Measurements from ENCODE around the gene SRRM4. TPM values are rescaled to one million over a fixed set of nuclear protein-coding genes. Genes with fewer than 3 reads are reported as not detected.

Gene SRRM4
- polyA plus RNA-seq, 1 donor from 2014 or later, result 9.9 TPM

DNA sequence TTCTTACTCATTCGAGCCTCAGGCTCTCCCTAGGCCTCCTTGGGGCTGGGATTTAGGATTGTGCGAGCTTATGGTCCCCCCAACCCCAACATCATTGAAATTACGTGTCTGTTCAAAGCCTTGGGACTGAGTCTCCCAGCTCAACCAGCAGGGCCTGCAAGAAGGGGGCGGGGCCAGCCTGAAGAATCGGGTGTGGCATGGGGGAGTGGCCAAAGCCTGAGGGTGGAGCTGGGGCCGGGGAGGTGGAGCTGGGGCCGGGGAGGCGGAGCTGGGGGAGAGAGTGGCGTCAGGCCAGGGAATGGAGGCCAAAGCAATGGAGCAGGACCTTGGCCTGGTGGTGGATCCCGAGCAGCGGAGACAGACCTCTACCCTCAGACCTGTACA lies 173.1 kb downstream of the SRRM4 start:
- Histone ChIP-seq H4K20me1 (ENCODE audit: insufficient read depth) (no peaks in the 10 kb centered on the region), H3K9ac (ENCODE audit: low read length) (no peak overlapping the region), H3K79me2 (replicated peaks; ENCODE audit: insufficient read depth, low read length) (no peaks in the 10 kb centered on the region), H3F3A (ENCODE audit: insufficient read depth, low read length, poor library complexity, severe bottlenecking) (no peaks in the 10 kb centered on the region), H2AFZ (ENCODE audit: low read depth, low read length) (no peak overlapping the region), H3K4me3 (ENCODE audit: low read length) (no peak overlapping the region), H3K9me2 (ENCODE audit: insufficient read depth, low read length) (no peaks in the 10 kb centered on the region), H3K27ac (ENCODE audit: low read length) (no peak overlapping the region), H3K36me3 (ENCODE audit: insufficient read depth, low read length) (peaks cover 14% of the 10 kb centered on the region), H3K27me3 (ENCODE audit: insufficient read depth, low read depth, low read length) (no peaks in the 10 kb centered on the region), H3K9me3 (ENCODE audit: low read length) (peaks cover 8% of the 10 kb centered on the region), H3K4me2 (ENCODE audit: low read length) (no peak overlapping the region)
- no peak for TF ChIP-seq EP300 (conservative IDR thresholded peaks at IDR 0.05; ENCODE audit: poor library complexity, severe bottlenecking)
- TF ChIP-seq, protein P1, sequence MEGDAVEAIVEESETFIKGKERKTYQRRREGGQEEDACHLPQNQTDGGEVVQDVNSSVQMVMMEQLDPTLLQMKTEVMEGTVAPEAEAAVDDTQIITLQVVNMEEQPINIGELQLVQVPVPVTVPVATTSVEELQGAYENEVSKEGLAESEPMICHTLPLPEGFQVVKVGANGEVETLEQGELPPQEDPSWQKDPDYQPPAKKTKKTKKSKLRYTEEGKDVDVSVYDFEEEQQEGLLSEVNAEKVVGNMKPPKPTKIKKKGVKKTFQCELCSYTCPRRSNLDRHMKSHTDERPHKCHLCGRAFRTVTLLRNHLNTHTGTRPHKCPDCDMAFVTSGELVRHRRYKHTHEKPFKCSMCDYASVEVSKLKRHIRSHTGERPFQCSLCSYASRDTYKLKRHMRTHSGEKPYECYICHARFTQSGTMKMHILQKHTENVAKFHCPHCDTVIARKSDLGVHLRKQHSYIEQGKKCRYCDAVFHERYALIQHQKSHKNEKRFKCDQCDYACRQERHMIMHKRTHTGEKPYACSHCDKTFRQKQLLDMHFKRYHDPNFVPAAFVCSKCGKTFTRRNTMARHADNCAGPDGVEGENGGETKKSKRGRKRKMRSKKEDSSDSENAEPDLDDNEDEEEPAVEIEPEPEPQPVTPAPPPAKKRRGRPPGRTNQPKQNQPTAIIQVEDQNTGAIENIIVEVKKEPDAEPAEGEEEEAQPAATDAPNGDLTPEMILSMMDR (IDR thresholded peaks at IDR 0.05; ENCODE audit: poor library complexity, severe bottlenecking), result no peak
- TF ChIP-seq SMC3 (conservative IDR thresholded peaks at IDR 0.05; ENCODE audit: poor library complexity), result no peak
- TF ChIP-seq TAF1 (IDR thresholded peaks at IDR 0.05; ENCODE audit: low read depth), result no peak
- no peak for TF ChIP-seq RAD21 (conservative IDR thresholded peaks at IDR 0.05)
- no peak for TF ChIP-seq MXI1 (conservative IDR thresholded peaks at IDR 0.05; ENCODE audit: poor library complexity, severe bottlenecking)
- TF ChIP-seq, protein P2, sequence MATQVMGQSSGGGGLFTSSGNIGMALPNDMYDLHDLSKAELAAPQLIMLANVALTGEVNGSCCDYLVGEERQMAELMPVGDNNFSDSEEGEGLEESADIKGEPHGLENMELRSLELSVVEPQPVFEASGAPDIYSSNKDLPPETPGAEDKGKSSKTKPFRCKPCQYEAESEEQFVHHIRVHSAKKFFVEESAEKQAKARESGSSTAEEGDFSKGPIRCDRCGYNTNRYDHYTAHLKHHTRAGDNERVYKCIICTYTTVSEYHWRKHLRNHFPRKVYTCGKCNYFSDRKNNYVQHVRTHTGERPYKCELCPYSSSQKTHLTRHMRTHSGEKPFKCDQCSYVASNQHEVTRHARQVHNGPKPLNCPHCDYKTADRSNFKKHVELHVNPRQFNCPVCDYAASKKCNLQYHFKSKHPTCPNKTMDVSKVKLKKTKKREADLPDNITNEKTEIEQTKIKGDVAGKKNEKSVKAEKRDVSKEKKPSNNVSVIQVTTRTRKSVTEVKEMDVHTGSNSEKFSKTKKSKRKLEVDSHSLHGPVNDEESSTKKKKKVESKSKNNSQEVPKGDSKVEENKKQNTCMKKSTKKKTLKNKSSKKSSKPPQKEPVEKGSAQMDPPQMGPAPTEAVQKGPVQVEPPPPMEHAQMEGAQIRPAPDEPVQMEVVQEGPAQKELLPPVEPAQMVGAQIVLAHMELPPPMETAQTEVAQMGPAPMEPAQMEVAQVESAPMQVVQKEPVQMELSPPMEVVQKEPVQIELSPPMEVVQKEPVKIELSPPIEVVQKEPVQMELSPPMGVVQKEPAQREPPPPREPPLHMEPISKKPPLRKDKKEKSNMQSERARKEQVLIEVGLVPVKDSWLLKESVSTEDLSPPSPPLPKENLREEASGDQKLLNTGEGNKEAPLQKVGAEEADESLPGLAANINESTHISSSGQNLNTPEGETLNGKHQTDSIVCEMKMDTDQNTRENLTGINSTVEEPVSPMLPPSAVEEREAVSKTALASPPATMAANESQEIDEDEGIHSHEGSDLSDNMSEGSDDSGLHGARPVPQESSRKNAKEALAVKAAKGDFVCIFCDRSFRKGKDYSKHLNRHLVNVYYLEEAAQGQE (IDR thresholded peaks at IDR 0.05; ENCODE audit: borderline replicate concordance), result no peak

DNA sequence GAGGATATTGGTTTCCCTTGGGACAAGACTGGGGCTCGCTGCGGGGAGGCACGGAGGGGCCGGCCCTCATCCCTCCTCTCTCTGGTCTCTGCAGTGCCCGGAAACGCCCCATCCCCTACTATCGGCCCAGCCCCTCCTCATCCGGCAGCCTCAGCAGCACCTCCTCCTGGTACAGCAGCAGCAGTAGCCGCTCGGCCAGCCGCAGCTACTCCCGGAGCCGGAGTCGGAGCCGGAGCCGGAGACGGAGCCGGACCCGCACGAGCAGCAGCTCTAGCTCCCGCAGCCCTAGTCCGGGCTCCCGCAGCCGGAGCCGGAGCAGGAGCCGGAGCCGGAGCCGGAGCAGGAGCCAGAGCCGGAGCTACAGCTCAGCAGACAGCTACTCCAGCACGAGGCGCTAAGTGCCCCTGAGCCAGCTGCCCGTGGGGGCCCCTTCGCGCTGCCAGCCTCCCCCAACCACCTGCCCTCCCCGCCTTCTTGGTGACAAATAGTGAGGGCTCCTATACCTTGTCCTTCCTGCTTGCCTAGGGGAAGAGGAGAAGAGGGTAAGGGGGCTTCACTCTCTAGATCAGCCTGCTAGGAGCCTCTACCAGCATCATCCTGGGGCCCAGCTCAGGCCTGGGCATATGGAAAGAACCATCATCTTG lies 175.2 kb downstream of the SRRM4 start:
- no peak for TF ChIP-seq EP300 (conservative IDR thresholded peaks at IDR 0.05; ENCODE audit: poor library complexity, severe bottlenecking)
- TF ChIP-seq POLR2AphosphoS5 (IDR thresholded peaks at IDR 0.05), result no peak
- no peak for TF ChIP-seq MXI1 (conservative IDR thresholded peaks at IDR 0.05; ENCODE audit: poor library complexity, severe bottlenecking)
- TF ChIP-seq, protein P2 (IDR thresholded peaks at IDR 0.05; ENCODE audit: borderline replicate concordance), result no peak
- no peak for TF ChIP-seq EZH2 (IDR thresholded peaks at IDR 0.05; ENCODE audit: borderline replicate concordance, insufficient read depth, low read length, poor library complexity, severe bottlenecking)
- TF ChIP-seq RAD21 (conservative IDR thresholded peaks at IDR 0.05), result no peak
- TF ChIP-seq, protein P1 (IDR thresholded peaks at IDR 0.05; ENCODE audit: poor library complexity, severe bottlenecking), result no peak
- TF ChIP-seq TAF1 (IDR thresholded peaks at IDR 0.05; ENCODE audit: low read depth), result no peak
- TF ChIP-seq SMC3 (conservative IDR thresholded peaks at IDR 0.05; ENCODE audit: poor library complexity), result no peak
- Histone ChIP-seq H2AFZ (ENCODE audit: low read depth, low read length) (no peak overlapping the region), H3K4me3 (ENCODE audit: low read length) (no peak overlapping the region)

More for the DNA sequence above, 175.2 kb downstream of the SRRM4 start:
- no peaks in the 10 kb centered on the region for H3K27me3 ChIP-seq (ENCODE audit: insufficient read depth, low read depth, low read length)
- no peaks in the 10 kb centered on the region for H3K9me2 ChIP-seq (ENCODE audit: insufficient read depth, low read length)
- H3K9me3 ChIP-seq (ENCODE audit: low read length), result peaks cover under 1% of the 10 kb centered on the region
- no peak overlapping the region for H3K9ac ChIP-seq (ENCODE audit: low read length)
- no peak overlapping the region for H3K27ac ChIP-seq (ENCODE audit: low read length)
- no peak overlapping the region for H3K4me2 ChIP-seq (ENCODE audit: low read length)
- no peaks in the 10 kb centered on the region for H3F3A ChIP-seq (ENCODE audit: insufficient read depth, low read length, poor library complexity, severe bottlenecking)
- no peaks in the 10 kb centered on the region for H3K79me2 ChIP-seq (replicated peaks; ENCODE audit: insufficient read depth, low read length)
- H3K36me3 ChIP-seq (ENCODE audit: insufficient read depth, low read length), result peaks cover 7% of the 10 kb centered on the region
- H4K20me1 ChIP-seq (ENCODE audit: insufficient read depth), result no peaks in the 10 kb centered on the region
